Body of pancreas (tissue), 4 donors: ENCODE results near the gene APBB1. TPM values are rescaled to one million over a fixed set of nuclear protein-coding genes. Genes with fewer than 3 reads are reported as not detected.

Experiments used
- ATAC-seq: fragments of 150-250 bp; one replicate; pipeline ENCODE4 v1.9.1; 2016
- DNase-seq, 4 donors: peaks; one replicate each; pipeline ENCODE4 v3.0.0-alpha.2; 2019
- H3K27ac ChIP-seq, 4 donors: fragments of 200-600 bp; sonication (generic); 1 replicate in 3 of 4; 2 replicates in 1 of 4; pipeline versions ENCODE4 v1.5.1 to v1.6.1; 2016 to 2019; ENCODE audit warnings: mild to moderate bottlenecking in 1 of 4, mixed read lengths in 1 of 4, moderate library complexity in 1 of 4
- H3K27me3 ChIP-seq, 2 donors: fragments of 200-600 bp; sonication (generic); one replicate each; pipeline ENCODE4 v1.6.0; 2016; ENCODE audit warnings: mild to moderate bottlenecking in 1 of 2
- H3K36me3 ChIP-seq, 2 donors: fragments of 200-600 bp; sonication (generic); replicated peaks in 1 of 2; 2 replicates each; pipeline ENCODE4 v1.5.1; 2016; ENCODE audit warnings: low read depth in 2 of 2; ENCODE audit not compliant: insufficient read depth in 1 of 2
- H3K4me1 ChIP-seq: fragments of 200-600 bp; sonication (generic); one replicate; pipeline ENCODE4 v1.6.0; 2016
- H3K4me3 ChIP-seq, 2 donors: fragments of 200-600 bp; sonication (generic); 1 replicate in 1 of 2; 2 replicates in 1 of 2; pipeline ENCODE4 v1.5.1; 2016 to 2019
- H3K9me3 ChIP-seq, 3 donors: fragments of 200-600 bp; sonication (generic); 1 replicate in 2 of 3; 2 replicates in 1 of 3; pipeline ENCODE4 v1.5.1; 2016
- POLR2A ChIP-seq, 3 donors: fragments of 450-650 bp; IDR thresholded peaks; one replicate each; pipeline ENCODE4 v1.6.1; 2016; ENCODE audit warnings: antibody characterized with exemption in 3 of 3, mild to moderate bottlenecking in 2 of 3
- WGBS, 2 donors: methylation state at CpG; one replicate each; pipeline ENCODE4 v1.1.5; 2017; 5-methylcytosine and 5-hydroxymethylcytosine counted together
- intact Hi-C: fragments of 100-400 bp; cut with DNase I; formaldehyde crosslinking; loops from one replicate; pipeline ENCODE4 v1.15.1; 2023
- total RNA-seq, 2 donors: library from RNA; depleted of rRNA; stranded (reverse); fragments of >200 nt; gene quantifications; one replicate each; pipeline ENCODE4 v1.1.0, GENCODE V29; 2016
- TF ChIP-seq, protein P1 (sequence below), 7 experiments: fragments of 450-650 bp in 4 of 7; fragments of 200-600 bp in 3 of 7; sonication (generic) in 3 of 7; IDR thresholded peaks; one replicate each; pipeline ENCODE4 v1.5.1; 2016 to 2019; ENCODE audit warnings: antibody characterized with exemption in 7 of 7

APBB1 gene
- total RNA-seq, 2 donors from 2014 or later = 25.4 to 48.5 TPM

GRCh38 chr11:6402061-6402470 lies 16.8 kb downstream of the APBB1 start:
- 79 to 80% methylated on average over 8 to 12 of the region's 12 CpGs for WGBS, 2 donors
- TF ChIP-seq, protein P1, sequence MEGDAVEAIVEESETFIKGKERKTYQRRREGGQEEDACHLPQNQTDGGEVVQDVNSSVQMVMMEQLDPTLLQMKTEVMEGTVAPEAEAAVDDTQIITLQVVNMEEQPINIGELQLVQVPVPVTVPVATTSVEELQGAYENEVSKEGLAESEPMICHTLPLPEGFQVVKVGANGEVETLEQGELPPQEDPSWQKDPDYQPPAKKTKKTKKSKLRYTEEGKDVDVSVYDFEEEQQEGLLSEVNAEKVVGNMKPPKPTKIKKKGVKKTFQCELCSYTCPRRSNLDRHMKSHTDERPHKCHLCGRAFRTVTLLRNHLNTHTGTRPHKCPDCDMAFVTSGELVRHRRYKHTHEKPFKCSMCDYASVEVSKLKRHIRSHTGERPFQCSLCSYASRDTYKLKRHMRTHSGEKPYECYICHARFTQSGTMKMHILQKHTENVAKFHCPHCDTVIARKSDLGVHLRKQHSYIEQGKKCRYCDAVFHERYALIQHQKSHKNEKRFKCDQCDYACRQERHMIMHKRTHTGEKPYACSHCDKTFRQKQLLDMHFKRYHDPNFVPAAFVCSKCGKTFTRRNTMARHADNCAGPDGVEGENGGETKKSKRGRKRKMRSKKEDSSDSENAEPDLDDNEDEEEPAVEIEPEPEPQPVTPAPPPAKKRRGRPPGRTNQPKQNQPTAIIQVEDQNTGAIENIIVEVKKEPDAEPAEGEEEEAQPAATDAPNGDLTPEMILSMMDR (IDR thresholded peaks at IDR 0.05) = no peak
- no peak for TF ChIP-seq POLR2A (IDR thresholded peaks at IDR 0.05)
- no peaks in the 10 kb centered on the region for H3K36me3 ChIP-seq
- no peak overlapping the region for H3K4me3 ChIP-seq
- no peaks in the 10 kb centered on the region for H3K9me3 ChIP-seq
- intact Hi-C loops = no loop called here
- DNase-seq = no peak
- no peaks in the 10 kb centered on the region for H3K4me1 ChIP-seq
- H3K27me3 ChIP-seq = no peaks in the 10 kb centered on the region
- ATAC-seq = no peak
- H3K27ac ChIP-seq = no peak overlapping the region

GRCh38 chr11:6401464-6401863 lies 17.4 kb downstream of the APBB1 start:
- WGBS, 2 donors = 74% methylated on average over 7 of the region's 7 CpGs; no CpG with 5 or more reads in 1 of the 2 donors
- ATAC-seq (no peak), DNase-seq (no peak)
- intact Hi-C loops = no loop called here
- Histone ChIP-seq H3K4me1 (no peaks in the 10 kb centered on the region), H3K27ac (no peak overlapping the region), H3K9me3 (no peaks in the 10 kb centered on the region), H3K4me3 (no peak overlapping the region), H3K27me3 (no peaks in the 10 kb centered on the region), H3K36me3 (no peaks in the 10 kb centered on the region)
- TF ChIP-seq, protein P1 (IDR thresholded peaks at IDR 0.05) = no peak
- no peak for TF ChIP-seq POLR2A (IDR thresholded peaks at IDR 0.05)

GRCh38 chr11:6400431-6401345 lies 18.2 kb downstream of the APBB1 start:
- 93 to 96% methylated on average over 15 of the region's 15 CpGs for WGBS, 2 donors
- no peak overlapping the region for H3K27ac ChIP-seq
- intact Hi-C loops = no loop called here
- H3K4me1 ChIP-seq = no peaks in the 10 kb centered on the region
- no peak for TF ChIP-seq POLR2A (IDR thresholded peaks at IDR 0.05)
- TF ChIP-seq, protein P1 (IDR thresholded peaks at IDR 0.05) = no peak
- no peaks in the 10 kb centered on the region for H3K9me3 ChIP-seq
- no peak overlapping the region for H3K4me3 ChIP-seq
- H3K36me3 ChIP-seq = no peaks in the 10 kb centered on the region
- ATAC-seq (no peak), DNase-seq (no peak)
- no peaks in the 10 kb centered on the region for H3K27me3 ChIP-seq

DNA sequence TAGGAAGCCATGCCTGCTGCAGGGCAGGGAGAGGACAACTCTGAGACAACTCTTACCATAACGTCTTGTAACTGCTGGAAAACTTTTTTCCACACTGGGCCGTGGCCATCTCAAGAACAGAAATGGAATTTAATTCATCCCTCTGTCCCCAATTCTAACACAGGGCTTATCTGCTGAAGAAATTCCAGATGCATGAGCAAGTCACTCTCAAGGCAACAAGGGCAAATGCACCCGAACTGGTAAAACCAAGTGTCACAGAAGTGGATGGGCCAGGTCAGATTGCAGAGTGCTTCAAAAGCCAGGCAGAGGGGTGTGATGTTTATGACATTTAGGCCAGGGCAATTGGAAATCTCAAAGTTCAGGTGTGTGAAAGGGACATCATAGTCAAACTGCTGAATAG lies 21.3 kb downstream of the APBB1 start:
- intact Hi-C loops = no loop called here
- DNase-seq (no peak), ATAC-seq (no peak)
- no peaks in the 10 kb centered on the region for H3K9me3 ChIP-seq
- H3K27me3 ChIP-seq = no peaks in the 10 kb centered on the region
- H3K27ac ChIP-seq = no peak overlapping the region
- TF ChIP-seq, protein P1 (IDR thresholded peaks at IDR 0.05) = no peak
- TF ChIP-seq POLR2A (IDR thresholded peaks at IDR 0.05) = no peak
- peaks cover 5% of the 10 kb centered on the region for H3K4me1 ChIP-seq
- 52 to 56% methylated on average over 3 of the region's 3 CpGs for WGBS, 2 donors
- no peak overlapping the region for H3K4me3 ChIP-seq
- no peaks in the 10 kb centered on the region for H3K36me3 ChIP-seq
